Esophagus squamous epithelium (tissue), 5 donors: ENCODE measurements around the gene KLHL41. TPM values are rescaled to one million over a fixed set of nuclear protein-coding genes. Genes with fewer than 3 reads are reported as not detected.
"Not testable (repeated sequence)": the region's sequence is repeated elsewhere in the genome, so short reads cannot be mapped to it uniquely, and the experiment has no call there.

ENCODE experiments used
- DNase-seq: peaks from one replicate; lab custom pipeline; 2025; lab: John Stamatoyannopoulos, UW
- H3K27ac ChIP-seq, 4 donors: fragments of 200-600 bp; sonication (generic); one replicate each; pipeline ENCODE4 v1.5.1; 2016 to 2019; ENCODE audit warnings: mild to moderate bottlenecking in 1 of 4
- H3K27me3 ChIP-seq, 4 donors: fragments of 200-600 bp; sonication (generic); 1 replicate in 3 of 4; 2 replicates in 1 of 4; pipeline versions ENCODE4 v1.5.1 to v1.6.0; 2017 to 2021; ENCODE audit warnings: antibody characterized with exemption in 1 of 4
- H3K36me3 ChIP-seq, 3 donors: fragments of 200-600 bp; sonication (generic); one replicate each; pipeline ENCODE4 v1.5.1; 2016 to 2019
- H3K4me1 ChIP-seq, 3 donors: fragments of 200-600 bp; sonication (generic); one replicate each; pipeline ENCODE4 v1.5.1; 2017 to 2019
- H3K4me3 ChIP-seq, 4 donors: fragments of 200-600 bp; sonication (generic); 1 replicate in 3 of 4; 2 replicates in 1 of 4; pipeline ENCODE4 v1.5.1; 2016 to 2019; ENCODE audit warnings: mild to moderate bottlenecking in 2 of 4, moderate library complexity in 1 of 4
- H3K9me3 ChIP-seq, 3 donors: fragments of 200-600 bp; sonication (generic); one replicate each; pipeline ENCODE4 v1.5.1; 2016 to 2019
- CTCF ChIP-seq, 6 experiments: fragments of 450-650 bp in 4 of 6; fragments of 200-600 bp in 2 of 6; sonication (generic) in 2 of 6; IDR thresholded peaks; one replicate each; pipeline ENCODE4 v1.5.1; 2016 to 2019; ENCODE audit warnings: antibody characterized with exemption in 6 of 6, mild to moderate bottlenecking in 4 of 6, moderate library complexity in 4 of 6
- POLR2A ChIP-seq, 4 donors: fragments of 450-650 bp; IDR thresholded peaks; one replicate each; pipeline ENCODE4 v1.6.1; 2017; ENCODE audit warnings: antibody characterized with exemption in 4 of 4, mild to moderate bottlenecking in 4 of 4, moderate library complexity in 3 of 4
- WGBS, 2 donors: methylation state at CpG; one replicate each; pipeline ENCODE4 v1.1.5; 2018; 5-methylcytosine and 5-hydroxymethylcytosine counted together
- intact Hi-C: fragments of 100-400 bp; cut with DNase I; formaldehyde crosslinking; loops from one replicate; pipeline ENCODE4 v1.15.0; 2022
- total RNA-seq, 4 donors: library from RNA; depleted of rRNA; stranded (reverse); fragments of >200 nt; gene quantifications; one replicate each; pipeline ENCODE4 v1.1.0, GENCODE V29; 2016
- donor health status: DM: yes; HTN: yes; CAD: no.

Gene KLHL41
- total RNA-seq, 4 donors from 2014 or later = 0.40 to 0.76 TPM; not detected in 2

- no peaks in the 10 kb centered on the region for H3K9me3 ChIP-seq
- DNase-seq = no peak
- intact Hi-C loops = no loop called here
- no peaks in the 10 kb centered on the region for H3K27me3 ChIP-seq
- H3K4me1 ChIP-seq = no peaks in the 10 kb centered on the region
- TF ChIP-seq CTCF (IDR thresholded peaks at IDR 0.05) = no peak
- no peak for TF ChIP-seq POLR2A (IDR thresholded peaks at IDR 0.05)
- WGBS, 2 donors = 75 to 80% methylated on average over 1 to 2 of the region's 2 CpGs
- no peak overlapping the region for H3K4me3 ChIP-seq
- H3K36me3 ChIP-seq = peaks cover 0 to 80% (median 0%) of the 10 kb centered on the region in 3 donors
- no peak overlapping the region for H3K27ac ChIP-seq
Observed at GRCh38 chr2:169546756-169547155, 37.3 kb downstream of the KLHL41 start.

- 85 to 93% methylated on average over 1 of the region's 1 CpG for WGBS, 2 donors
Observed at GRCh38 chr2:169561364-169561763, 51.9 kb downstream of the KLHL41 start.

GRCh38 chr2:169562084-169562483 is 52.6 kb downstream of the KLHL41 start:
- H3K4me3 ChIP-seq, DNase-seq, intact Hi-C loops, H3K9me3 ChIP-seq, H3K27ac ChIP-seq, H3K27me3 ChIP-seq, H3K4me1 ChIP-seq: not testable (repeated sequence)
- 94 to 96% methylated on average over 5 of the region's 5 CpGs for WGBS, 2 donors
- peaks cover 0 to 45% (median 0%) of the 10 kb centered on the region in 3 donors for H3K36me3 ChIP-seq

More at GRCh38 chr2:169561364-169561763, 51.9 kb downstream of the KLHL41 start:
- Histone ChIP-seq H3K4me1 (no peaks in the 10 kb centered on the region), H3K36me3 (peaks cover 0 to 51% (median 0%) of the 10 kb centered on the region in 3 donors), H3K27me3 (no peaks in the 10 kb centered on the region), H3K9me3 (no peaks in the 10 kb centered on the region), H3K4me3 (no peak overlapping the region), H3K27ac (no peak overlapping the region)
- TF ChIP-seq POLR2A (IDR thresholded peaks at IDR 0.05) (no peak), CTCF (IDR thresholded peaks at IDR 0.05) (no peak)
- intact Hi-C loops = no loop called here
- DNase-seq = no peak

GRCh38 chr2:169562519-169562918 is 53.0 kb downstream of the KLHL41 start:
- Histone ChIP-seq H3K4me1 (no peaks in the 10 kb centered on the region), H3K36me3 (peaks cover 0 to 48% (median 0%) of the 10 kb centered on the region in 3 donors), H3K27me3 (no peaks in the 10 kb centered on the region), H3K9me3 (no peaks in the 10 kb centered on the region), H3K27ac (no peak overlapping the region), H3K4me3 (no peak overlapping the region)
- DNase-seq = no peak
- intact Hi-C loops = no loop called here
- TF ChIP-seq CTCF (IDR thresholded peaks at IDR 0.05) (no peak), POLR2A (IDR thresholded peaks at IDR 0.05) (no peak)
- 89 to 91% methylated on average over 2 of the region's 2 CpGs for WGBS, 2 donors

- Histone ChIP-seq H3K27me3 (no peaks in the 10 kb centered on the region), H3K4me3 (no peak overlapping the region), H3K27ac (no peak overlapping the region), H3K9me3 (no peaks in the 10 kb centered on the region), H3K4me1 (peaks cover 0 to 13% (median 0%) of the 10 kb centered on the region in 3 donors), H3K36me3 (peaks cover 0 to 31% (median 0%) of the 10 kb centered on the region in 3 donors)
- WGBS, 2 donors = 50 to 63% methylated on average over 1 of the region's 1 CpG
- DNase-seq = no peak
- intact Hi-C loops = no loop called here
- TF ChIP-seq POLR2A (IDR thresholded peaks at IDR 0.05) (no peak), CTCF (IDR thresholded peaks at IDR 0.05) (no peak)
Observed at GRCh38 chr2:169565686-169566085, 56.2 kb downstream of the KLHL41 start.

GRCh38 chr2:169569948-169570347 is 60.4 kb downstream of the KLHL41 start:
- 85 to 89% methylated on average over 2 of the region's 2 CpGs for WGBS, 2 donors
- no peak overlapping the region for H3K4me3 ChIP-seq
- H3K36me3 ChIP-seq = peaks cover 0 to 12% (median 0%) of the 10 kb centered on the region in 3 donors
- peaks cover 5 to 41% (median 9%) of the 10 kb centered on the region in 3 donors for H3K4me1 ChIP-seq
- H3K9me3 ChIP-seq = no peaks in the 10 kb centered on the region
- H3K27ac ChIP-seq = no peak overlapping the region
- intact Hi-C loops = no loop called here
- TF ChIP-seq CTCF (IDR thresholded peaks at IDR 0.05) (no peak), POLR2A (IDR thresholded peaks at IDR 0.05) (no peak)
- DNase-seq = no peak
- no peaks in the 10 kb centered on the region for H3K27me3 ChIP-seq

- 80 to 84% methylated on average over 4 of the region's 4 CpGs for WGBS, 2 donors
- H3K4me1 ChIP-seq = peaks cover 5 to 41% (median 9%) of the 10 kb centered on the region in 3 donors
- DNase-seq, H3K9me3 ChIP-seq, H3K27me3 ChIP-seq, H3K4me3 ChIP-seq, H3K27ac ChIP-seq, intact Hi-C loops: not testable (repeated sequence)
- H3K36me3 ChIP-seq = peaks cover 0 to 12% (median 0%) of the 10 kb centered on the region in 3 donors
Observed at GRCh38 chr2:169570752-169571151, 61.2 kb downstream of the KLHL41 start.
